Right cardiac atrium (tissue), 5 donors: Measurements from ENCODE around the gene DCDC2. TPM values are rescaled to one million over a fixed set of nuclear protein-coding genes. Genes with fewer than 3 reads are reported as not detected.
"Not testable (repeated sequence)": the region's sequence is repeated elsewhere in the genome, so short reads cannot be mapped to it uniquely, and the experiment has no call there.

Experiments used
- ATAC-seq, 2 donors: fragments of 200-7000 bp; cut with Tn5 transposase; one replicate each; pipeline versions ENCODE4 v1.8.0 to v1.9.1; 2020; ENCODE audit warnings: moderate library complexity in 2 of 2, mild to moderate bottlenecking in 1 of 2
- DNase-seq, 3 donors: peaks; one replicate each; pipeline ENCODE4 v3.0.0-alpha.2; 2020
- H3K27ac ChIP-seq: one replicate; pipeline ENCODE4 v1.5.1; 2013; ENCODE audit warnings: mild to moderate bottlenecking, low read length, control low read depth, moderate library complexity
- H3K27me3 ChIP-seq: one replicate; pipeline ENCODE4 v1.6.1; 2013; ENCODE audit not compliant: control insufficient read depth, insufficient read depth
- H3K4me1 ChIP-seq: one replicate; pipeline ENCODE4 v1.6.1; 2013; ENCODE audit warnings: low read length; ENCODE audit not compliant: control insufficient read depth, insufficient read depth
- H3K4me3 ChIP-seq: one replicate; pipeline ENCODE4 v1.5.1; 2013; ENCODE audit warnings: low read length, control low read depth
- H3K9me3 ChIP-seq: one replicate; pipeline ENCODE4 v1.6.1; 2013; ENCODE audit warnings: low read length; ENCODE audit not compliant: control insufficient read depth
- WGBS: extraction: QIAGEN DNeasy Blood & Tissue Kit; methylation state at CpG from one replicate; pipeline ENCODE4 v1.1.7; 2013; 5-methylcytosine and 5-hydroxymethylcytosine counted together
- intact Hi-C, 4 donors: fragments of 100-400 bp; cut with DNase I; formaldehyde crosslinking; loops; one replicate each; pipeline versions ENCODE4 v1.11.0 to v1.14.0; 2022 to 2023
- polyA plus RNA-seq: library from polyadenylated mRNA; stranded (reverse); fragments of 200-250 nt; gene quantifications from one replicate; pipeline ENCODE4 v1.2.3, GENCODE V29; 2013
- total RNA-seq, 4 donors: library from RNA; stranded (reverse); fragmentation: NEBNext Ultra II Directional; extraction: Animal tissue kit (Norgen Biotek cat#: 25700); gene quantifications; one replicate each; pipeline ENCODE4 v1.2.1, GENCODE V29; 2021
- donor health status: healthy with polysubstance abuse.
- donor health status: DM: no; HTN: yes; CAD: no.
- donor health status: DM: no; HTN: no; CAD: no.
- donor health status: DM: no; HTN: yes; CAD: no; lungs with severe emphysema.
- donor health status: DM: yes; HTN: yes; CAD: no.

The DCDC2 gene
- total and polyA plus RNA-seq, 5 donors: not detected

DNA sequence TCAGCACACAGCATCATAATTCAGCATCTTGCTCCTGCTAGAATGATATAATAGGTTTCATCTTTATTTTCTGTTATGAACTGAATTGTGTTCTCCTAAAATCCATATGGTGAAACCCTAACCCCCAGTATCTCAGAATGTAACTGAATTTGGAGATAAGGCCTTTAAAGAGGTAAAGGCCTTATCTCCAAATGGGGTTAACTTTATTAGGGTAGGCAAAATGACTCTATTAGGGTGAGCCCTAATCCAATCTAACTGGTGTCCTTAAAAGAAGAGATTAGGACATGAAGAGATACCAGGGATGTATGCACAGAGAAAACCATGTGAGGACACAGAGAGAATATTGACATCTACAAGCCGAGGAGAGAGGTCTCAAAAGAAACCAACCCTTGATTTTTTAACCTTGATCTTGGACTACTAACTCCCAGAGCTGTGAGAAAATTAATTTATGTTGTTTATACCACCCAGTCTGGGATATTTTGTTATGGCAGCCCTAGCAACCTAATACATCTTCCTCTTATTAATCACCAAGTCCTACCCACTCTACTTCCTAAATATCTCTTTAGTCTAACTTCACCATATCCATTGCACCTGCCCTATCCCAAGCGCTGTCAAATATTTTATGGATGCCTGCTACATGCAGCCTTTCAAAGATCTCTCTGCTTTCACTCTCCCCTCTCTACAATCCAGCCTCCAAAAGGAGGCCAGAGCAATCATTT lies 36.4 kb upstream of the DCDC2 start:
- no peak for DNase-seq
- ATAC-seq: no peak
- H3K27ac ChIP-seq: no peak overlapping the region
- H3K9me3 ChIP-seq: peaks cover 1% of the 10 kb centered on the region
- intact Hi-C loops: loop anchor here in 1 of 4 donors (5.0 kb wide), 1 partner anchor 112 kb away; no protein-coding TSS in a partner anchor
- no peaks in the 10 kb centered on the region for H3K4me1 ChIP-seq
- 89% methylated on average over 2 of the region's 2 CpGs for WGBS
- no peak overlapping the region for H3K4me3 ChIP-seq
- H3K27me3 ChIP-seq: no peaks in the 10 kb centered on the region

DNA sequence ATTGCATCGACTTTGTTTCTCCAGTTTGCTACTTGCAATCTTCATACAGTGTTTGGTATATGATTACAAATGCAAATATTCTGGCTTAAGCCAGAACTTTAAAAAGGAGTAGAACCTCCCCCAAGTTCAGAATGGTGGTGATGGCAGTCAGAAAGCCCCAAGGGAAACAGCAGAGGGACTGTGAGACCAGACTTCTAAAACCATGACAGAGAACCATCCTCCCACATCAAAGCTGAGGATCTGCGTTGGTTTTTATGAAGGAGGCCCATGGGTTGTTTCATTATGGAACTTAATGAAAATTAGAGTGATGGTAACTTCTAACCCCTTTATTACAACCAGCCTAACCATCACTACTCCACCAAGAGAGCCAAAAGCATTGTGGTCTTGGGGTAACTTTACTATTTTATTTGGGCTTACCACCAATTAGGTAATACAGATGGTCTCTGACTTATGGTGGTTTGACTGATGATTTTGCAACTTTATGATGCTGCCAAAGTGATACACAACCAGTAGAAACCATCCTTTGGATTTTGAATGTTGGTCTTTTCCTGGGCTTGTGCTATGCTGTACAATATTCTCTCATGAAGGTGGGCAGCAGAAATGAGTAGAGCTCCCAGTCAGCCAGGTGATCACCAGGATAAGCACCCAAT lies 34.0 kb upstream of the DCDC2 start:
- DNase-seq (no peak), ATAC-seq (no peak)
- Histone ChIP-seq H3K4me1 (no peaks in the 10 kb centered on the region), H3K27me3 (no peaks in the 10 kb centered on the region), H3K9me3 (peaks cover 1% of the 10 kb centered on the region), H3K27ac (no peak overlapping the region), H3K4me3 (no peak overlapping the region)
- intact Hi-C loops: loop anchor here in 1 of 4 donors (5.0 kb wide), 1 partner anchor 110 kb away; no protein-coding TSS in a partner anchor
- 81% methylated on average over 2 of the region's 2 CpGs for WGBS

DNA sequence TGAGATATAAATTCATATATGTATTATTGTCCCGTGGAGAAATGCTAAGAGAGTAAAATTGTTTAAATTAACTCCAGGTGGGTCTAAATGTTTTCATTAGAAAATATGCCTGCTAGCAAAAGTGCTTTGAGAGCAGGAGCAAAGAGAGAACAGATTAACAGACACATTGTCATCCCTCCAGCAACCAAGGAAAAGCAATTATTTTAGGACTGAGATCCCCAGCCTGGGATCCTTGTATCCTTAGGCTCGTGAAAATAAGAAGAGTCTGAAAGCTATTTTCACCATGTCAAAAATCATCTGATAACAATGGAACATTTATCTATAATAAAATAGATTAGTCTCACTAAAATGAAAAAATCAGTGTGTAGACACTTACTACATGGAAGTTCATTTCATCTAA lies 33.3 kb upstream of the DCDC2 start:
- H3K27me3 ChIP-seq: no peaks in the 10 kb centered on the region
- H3K27ac ChIP-seq: no peak overlapping the region
- H3K4me1 ChIP-seq: no peaks in the 10 kb centered on the region
- no peak for ATAC-seq
- DNase-seq: no peak
- WGBS: 55% methylated on average over 2 of the region's 2 CpGs
- H3K9me3 ChIP-seq: no peaks in the 10 kb centered on the region
- intact Hi-C loops: loop anchor here in 1 of 4 donors (5.0 kb wide), 1 partner anchor 109 kb away; no protein-coding TSS in a partner anchor
- no peak overlapping the region for H3K4me3 ChIP-seq

DNA sequence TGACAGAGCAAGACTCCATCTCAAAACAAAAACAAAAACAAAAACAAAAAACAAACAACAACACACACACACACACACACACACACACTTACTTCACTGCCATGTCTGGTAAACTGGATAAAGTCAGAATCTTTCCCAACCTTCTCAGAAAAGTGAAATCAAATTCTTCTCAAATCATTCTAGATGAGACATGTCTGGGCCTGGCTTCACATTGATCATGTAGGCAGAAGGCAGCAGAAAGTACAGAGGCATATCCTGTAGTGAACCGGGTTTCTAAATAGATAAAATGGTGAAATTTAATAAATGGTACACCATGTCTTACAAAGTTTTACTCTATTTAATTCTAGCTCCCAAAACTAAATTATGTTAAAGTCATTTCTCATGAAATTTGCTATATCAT lies 30.0 kb upstream of the DCDC2 start:
- no peak overlapping the region for H3K4me3 ChIP-seq
- ATAC-seq (no peak), DNase-seq (no peak)
- no peaks in the 10 kb centered on the region for H3K27me3 ChIP-seq
- intact Hi-C loops: loop anchor here in 3 of 4 donors (5.0 to 10.0 kb wide), 2 partner anchors 103 to 106 kb away; no protein-coding TSS in a partner anchor
- no peaks in the 10 kb centered on the region for H3K9me3 ChIP-seq
- no peaks in the 10 kb centered on the region for H3K4me1 ChIP-seq
- H3K27ac ChIP-seq: no peak overlapping the region
- WGBS: 89% methylated on average over 1 of the region's 1 CpG

DNA sequence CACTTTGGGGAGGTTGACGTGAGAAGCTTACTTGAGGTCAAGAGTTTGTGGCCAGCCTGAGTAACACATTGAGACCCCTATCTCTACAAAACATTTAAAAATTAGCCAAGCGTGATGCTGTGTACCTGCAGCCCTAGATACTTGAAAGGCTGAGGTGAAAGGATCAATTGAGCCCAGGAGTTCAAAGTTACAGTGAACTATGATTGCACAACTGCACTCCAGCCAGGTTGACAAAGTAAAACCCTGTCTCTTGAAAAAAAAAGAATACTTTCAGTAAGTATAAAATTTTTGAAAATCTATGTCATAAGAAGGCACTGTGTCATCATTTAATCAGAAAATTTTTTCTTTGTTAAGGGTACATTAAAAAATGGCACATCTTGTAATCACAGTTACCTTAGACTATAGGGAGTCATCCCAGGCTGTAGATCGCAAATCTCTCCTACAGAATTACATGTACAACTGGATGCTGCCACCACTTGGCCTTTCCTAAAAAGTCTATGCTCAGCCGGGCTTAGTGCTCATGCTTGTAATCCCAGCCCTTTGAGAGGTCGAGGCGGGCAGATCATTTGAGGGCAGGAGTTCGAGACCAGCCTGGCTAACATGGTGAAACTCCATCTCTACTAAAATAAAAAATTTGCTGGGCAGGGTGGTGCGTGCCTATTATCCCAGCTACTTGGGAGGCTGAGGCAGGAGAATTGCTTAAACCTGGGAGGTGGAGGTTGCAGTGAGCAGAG lies 27.8 kb upstream of the DCDC2 start:
- 74% methylated on average over 8 of the region's 8 CpGs for WGBS
- intact Hi-C loops: loop anchor here in 3 of 4 donors (5.0 to 10.0 kb wide), 2 partner anchors 101 to 103 kb away; no protein-coding TSS in a partner anchor

DNA sequence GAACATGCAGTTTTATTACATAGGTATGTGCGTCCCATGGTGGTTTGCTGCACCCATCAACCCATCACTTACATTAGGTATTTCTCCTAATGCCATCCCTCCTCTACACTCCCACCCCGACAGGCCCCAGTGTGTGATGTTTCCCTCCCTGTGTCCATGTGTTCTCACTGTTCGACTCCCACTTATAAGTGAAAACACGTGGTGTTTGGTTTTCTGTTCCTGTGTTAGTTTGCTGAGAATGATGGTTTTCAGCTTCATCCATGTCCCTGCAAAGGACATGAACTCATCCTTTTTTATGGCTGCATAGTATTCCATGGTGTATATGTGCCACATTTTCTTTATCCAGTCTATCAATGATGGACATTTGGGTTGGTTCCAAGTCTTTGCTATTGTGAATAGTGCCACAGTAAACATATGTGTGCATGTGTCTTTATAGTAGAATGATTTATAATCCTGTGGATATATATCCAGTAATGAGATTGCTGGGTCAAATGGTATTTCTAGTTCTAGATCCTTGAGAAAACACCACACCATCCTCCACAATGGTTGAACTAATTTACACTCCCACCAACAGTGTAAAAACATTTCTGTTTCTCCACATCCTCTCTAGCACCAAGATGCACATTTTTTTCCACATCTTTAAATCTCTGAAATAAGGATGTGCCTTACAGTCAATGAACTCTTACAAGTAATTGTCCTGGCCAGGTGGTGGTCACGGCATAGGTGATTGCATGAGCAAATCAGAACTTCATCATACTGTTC lies 26.7 kb upstream of the DCDC2 start:
- not testable (repeated sequence) for ATAC-seq, H3K27me3 ChIP-seq, H3K27ac ChIP-seq, H3K4me1 ChIP-seq, H3K4me3 ChIP-seq, DNase-seq, H3K9me3 ChIP-seq
- WGBS: 89% methylated on average over 5 of the region's 5 CpGs
- intact Hi-C loops: loop anchor here in 3 of 4 donors (5.0 to 10.0 kb wide), 2 partner anchors 100 to 102 kb away; no protein-coding TSS in a partner anchor

More for the DNA sequence above, 27.8 kb upstream of the DCDC2 start:
- DNase-seq (no peak), ATAC-seq (no peak)
- Histone ChIP-seq H3K27me3 (no peaks in the 10 kb centered on the region), H3K4me3 (no peak overlapping the region), H3K4me1 (no peaks in the 10 kb centered on the region), H3K9me3 (no peaks in the 10 kb centered on the region), H3K27ac (no peak overlapping the region)

DNA sequence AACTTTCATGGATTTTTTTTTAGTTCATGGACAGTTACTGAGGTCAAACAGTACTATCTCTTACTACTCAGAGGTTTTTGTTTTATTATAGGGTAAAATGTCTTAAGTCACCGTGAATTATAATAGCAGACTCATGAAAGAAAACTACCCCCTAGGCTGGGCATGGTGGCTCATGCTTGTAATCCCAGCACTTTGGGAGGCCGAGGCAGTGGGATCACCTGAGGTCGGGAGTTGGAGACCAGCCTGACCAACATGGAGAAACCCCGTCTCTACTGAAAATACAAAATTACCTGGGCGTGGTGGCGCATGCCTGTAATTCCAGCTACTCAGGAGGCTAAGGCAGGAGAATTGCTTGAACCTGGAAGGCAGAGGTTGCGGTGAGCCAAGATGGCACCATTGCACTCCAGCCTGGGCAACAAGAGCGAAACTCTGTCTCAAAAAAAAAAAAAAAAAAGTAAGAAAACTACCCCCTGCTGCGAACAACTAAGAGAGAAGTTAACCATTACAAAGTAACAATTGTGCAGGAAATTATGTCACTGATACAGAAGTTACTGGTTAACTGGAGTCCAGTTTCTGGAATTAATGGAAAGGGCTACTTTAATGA lies 25.1 kb upstream of the DCDC2 start:
- not testable (repeated sequence) for DNase-seq, H3K4me1 ChIP-seq, ATAC-seq, H3K27ac ChIP-seq, H3K4me3 ChIP-seq, H3K9me3 ChIP-seq, H3K27me3 ChIP-seq
- 95% methylated on average over 9 of the region's 9 CpGs for WGBS
- intact Hi-C loops: loop anchor here in 2 of 4 donors (10.0 kb wide), 1 partner anchor 98 kb away; no protein-coding TSS in a partner anchor

DNA sequence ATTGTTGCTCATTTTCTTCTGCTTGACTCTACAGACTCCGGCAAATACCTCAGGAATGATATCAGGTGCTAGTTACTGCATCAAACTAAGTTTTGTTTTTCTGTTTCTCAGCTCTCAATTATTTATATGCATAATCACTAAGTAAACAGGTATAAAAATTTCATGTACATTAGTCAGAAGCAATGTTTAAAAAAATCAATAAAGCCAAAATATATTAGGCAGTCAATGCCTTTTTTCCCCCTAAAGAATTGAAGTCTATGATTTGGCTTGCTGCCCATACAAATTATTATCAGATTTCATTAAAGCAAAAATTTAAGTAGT lies 24.3 kb upstream of the DCDC2 start:
- Histone ChIP-seq H3K27ac (no peak overlapping the region), H3K4me3 (no peak overlapping the region), H3K9me3 (no peaks in the 10 kb centered on the region), H3K27me3 (no peaks in the 10 kb centered on the region), H3K4me1 (no peaks in the 10 kb centered on the region)
- ATAC-seq: no peak
- intact Hi-C loops: loop anchor here in 2 of 4 donors (10.0 kb wide), 1 partner anchor 97 kb away; no protein-coding TSS in a partner anchor
- no peak for DNase-seq
- 80% methylated on average over 1 of the region's 1 CpG for WGBS

DNA sequence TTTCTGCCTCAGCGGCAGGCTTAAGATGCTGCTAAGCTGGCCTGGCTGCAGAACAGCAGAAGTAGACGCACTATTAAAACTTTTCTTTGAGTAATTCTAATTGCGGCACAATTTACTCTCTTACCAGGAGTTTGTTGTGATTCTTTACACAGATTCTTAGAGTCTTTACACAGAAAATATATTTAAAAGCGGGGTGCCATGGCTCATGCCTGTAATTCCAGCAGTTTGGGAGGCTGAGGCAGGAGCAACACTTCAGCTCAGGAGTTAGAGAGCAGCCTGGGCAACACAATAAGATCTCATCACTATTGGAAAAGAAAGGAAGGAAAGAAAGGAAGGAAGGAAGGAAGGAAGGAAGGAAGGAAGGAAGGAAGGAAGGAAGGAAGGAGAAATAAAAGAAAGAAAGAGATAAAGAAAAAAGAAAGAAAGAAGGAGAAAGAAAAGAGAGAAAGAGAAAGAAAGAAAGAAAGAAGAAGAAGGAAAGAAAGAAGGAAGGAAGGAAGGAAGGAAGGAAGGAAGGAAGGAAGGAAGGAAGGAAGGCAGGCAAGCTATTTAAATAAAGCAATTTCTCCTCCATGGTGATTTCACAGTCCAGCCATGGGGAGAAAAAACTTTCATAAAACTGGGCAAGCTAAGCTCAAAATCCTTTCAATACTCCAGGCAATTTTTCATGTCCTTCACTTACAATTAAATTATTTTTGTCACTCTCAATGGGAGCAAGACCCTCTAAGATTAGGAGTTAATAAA lies 23.8 kb upstream of the DCDC2 start:
- Histone ChIP-seq H3K4me3 (no peak overlapping the region), H3K9me3 (no peaks in the 10 kb centered on the region), H3K4me1 (no peaks in the 10 kb centered on the region), H3K27me3 (no peaks in the 10 kb centered on the region), H3K27ac (no peak overlapping the region)
- WGBS: 94% methylated on average over 4 of the region's 4 CpGs
- DNase-seq: no peak
- ATAC-seq: no peak
- intact Hi-C loops: loop anchor here in 2 of 4 donors (10.0 kb wide), 1 partner anchor 97 kb away; no protein-coding TSS in a partner anchor
